GM12865 (cell line): ENCODE results near the gene ATP2B2.

ENCODE experiments used
- DNase-seq: peaks from one replicate; pipeline ENCODE4 v3.0.0; 2010; ENCODE audit warnings: low read depth
- H3K4me3 ChIP-seq: 2 replicates; pipeline ENCODE4 v1.5.1; 2011; ENCODE audit warnings: mild to moderate bottlenecking, low read depth, low read length, control low read depth
- TF ChIP-seq, protein P1 (sequence below): IDR thresholded peaks from 2 replicates; pipeline ENCODE4 v1.5.1; 2011; ENCODE audit warnings: low read length, control low read depth, low read depth, inconsistent platforms; ENCODE audit not compliant: insufficient read depth; ENCODE audit errors: missing control alignments

The ATP2B2 gene

GRCh38 chr3:10411598-10412332 is 93.6 kb downstream of the ATP2B2 start:
- no peak for DNase-seq
- TF ChIP-seq, protein P1, sequence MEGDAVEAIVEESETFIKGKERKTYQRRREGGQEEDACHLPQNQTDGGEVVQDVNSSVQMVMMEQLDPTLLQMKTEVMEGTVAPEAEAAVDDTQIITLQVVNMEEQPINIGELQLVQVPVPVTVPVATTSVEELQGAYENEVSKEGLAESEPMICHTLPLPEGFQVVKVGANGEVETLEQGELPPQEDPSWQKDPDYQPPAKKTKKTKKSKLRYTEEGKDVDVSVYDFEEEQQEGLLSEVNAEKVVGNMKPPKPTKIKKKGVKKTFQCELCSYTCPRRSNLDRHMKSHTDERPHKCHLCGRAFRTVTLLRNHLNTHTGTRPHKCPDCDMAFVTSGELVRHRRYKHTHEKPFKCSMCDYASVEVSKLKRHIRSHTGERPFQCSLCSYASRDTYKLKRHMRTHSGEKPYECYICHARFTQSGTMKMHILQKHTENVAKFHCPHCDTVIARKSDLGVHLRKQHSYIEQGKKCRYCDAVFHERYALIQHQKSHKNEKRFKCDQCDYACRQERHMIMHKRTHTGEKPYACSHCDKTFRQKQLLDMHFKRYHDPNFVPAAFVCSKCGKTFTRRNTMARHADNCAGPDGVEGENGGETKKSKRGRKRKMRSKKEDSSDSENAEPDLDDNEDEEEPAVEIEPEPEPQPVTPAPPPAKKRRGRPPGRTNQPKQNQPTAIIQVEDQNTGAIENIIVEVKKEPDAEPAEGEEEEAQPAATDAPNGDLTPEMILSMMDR = no peak

GRCh38 chr3:10410383-10411002 is 94.9 kb downstream of the ATP2B2 start:
- no peak overlapping the region for H3K4me3 ChIP-seq
- TF ChIP-seq, protein P1 = no peak
- no peak for DNase-seq

More at GRCh38 chr3:10411598-10412332, 93.6 kb downstream of the ATP2B2 start:
- no peak overlapping the region for H3K4me3 ChIP-seq

DNA sequence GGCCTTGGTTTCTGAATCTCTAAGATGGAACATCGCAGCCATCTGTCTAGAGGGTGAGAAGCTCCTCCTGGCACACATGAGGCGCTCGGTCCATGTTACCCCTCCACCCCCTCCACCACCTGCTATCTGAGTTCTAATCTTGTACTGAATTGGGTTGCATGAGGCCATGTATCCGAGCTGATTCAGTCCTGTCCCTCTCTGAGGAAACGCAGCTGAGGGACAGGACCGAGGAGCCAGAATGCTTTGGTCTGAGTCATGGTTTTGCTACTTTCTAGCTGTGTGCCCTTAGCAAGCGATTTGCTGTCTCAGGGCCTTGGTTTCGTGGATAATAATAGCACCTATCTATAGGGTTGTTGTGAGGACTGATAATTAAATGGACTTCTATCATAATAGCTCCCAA is 96.7 kb downstream of the ATP2B2 start:
- TF ChIP-seq, protein P1 = no peak
- H3K4me3 ChIP-seq = no peak overlapping the region
- DNase-seq = no peak

DNA sequence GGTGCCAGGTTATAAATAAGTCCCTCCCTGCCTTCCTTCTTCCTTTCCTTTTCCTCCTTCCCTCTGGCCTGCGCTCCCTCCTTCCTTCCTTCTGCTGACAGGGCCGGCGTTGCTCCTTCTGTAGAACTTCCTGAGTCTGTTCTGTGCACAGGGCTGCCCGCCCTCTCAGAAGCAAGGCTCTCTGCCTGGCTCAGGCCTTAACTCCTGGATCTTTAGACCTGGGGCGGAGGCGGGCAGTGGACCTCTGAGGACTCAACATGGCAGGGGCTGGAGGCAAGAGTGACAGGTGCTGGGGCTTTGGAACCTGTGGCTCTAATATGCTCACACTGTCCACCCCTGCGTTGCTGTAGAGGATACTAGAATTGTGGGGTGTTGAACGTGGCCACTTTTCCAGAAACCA is 98.0 kb downstream of the ATP2B2 start:
- no peak overlapping the region for H3K4me3 ChIP-seq
- no peak for DNase-seq
- TF ChIP-seq, protein P1 = no peak

DNA sequence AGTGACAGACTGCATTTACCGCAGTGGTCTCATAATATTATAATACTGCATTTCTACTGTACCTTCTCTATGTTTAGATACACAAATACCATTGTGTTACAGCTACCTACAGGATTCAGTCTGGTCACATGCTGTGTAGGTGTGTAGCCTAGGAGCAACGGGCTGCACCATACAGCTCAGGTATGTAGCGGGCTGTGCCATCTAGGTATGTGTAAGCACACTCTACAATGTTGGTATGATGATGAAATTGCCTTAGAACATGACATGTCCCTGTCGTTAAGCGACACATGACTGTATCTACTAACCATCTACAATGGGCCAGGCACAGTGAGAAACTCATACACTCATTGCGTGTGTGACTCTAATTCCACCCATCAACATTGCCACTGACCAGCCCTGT is 99.0 kb downstream of the ATP2B2 start:
- TF ChIP-seq, protein P1 = no peak
- no peak for DNase-seq
- no peak overlapping the region for H3K4me3 ChIP-seq

- no peak for DNase-seq
- no peak overlapping the region for H3K4me3 ChIP-seq
- TF ChIP-seq, protein P1 = no peak
Observed at GRCh38 chr3:10405816-10406215, 99.6 kb downstream of the ATP2B2 start.
